Mucosa of descending colon (tissue), 3 donors: ENCODE measurements around the gene FOXD1. TPM values are rescaled to one million over a fixed set of nuclear protein-coding genes. Genes with fewer than 3 reads are reported as not detected.

ENCODE experiments used
- ATAC-seq: fragments of 200-7000 bp; cut with Tn5 transposase; one replicate; pipeline ENCODE4 v1.9.1; 2020; ENCODE audit warnings: mild to moderate bottlenecking, moderate library complexity
- DNase-seq, 3 donors: peaks; one replicate each; pipeline ENCODE4 v3.0.0-alpha.2; 2020
- H3K36me3 ChIP-seq: fragments of 200-600 bp; one replicate; pipeline ENCODE4 v1.8.0; 2021; ENCODE audit warnings: low read depth, mild to moderate bottlenecking
- H3K4me1 ChIP-seq: fragments of 200-600 bp; one replicate; pipeline ENCODE4 v1.8.0; 2021; ENCODE audit warnings: low read depth, mild to moderate bottlenecking
- H3K4me3 ChIP-seq: fragments of 200-600 bp; one replicate; pipeline ENCODE4 v1.8.0; 2021; ENCODE audit warnings: mild to moderate bottlenecking
- H3K9me3 ChIP-seq: fragments of 200-600 bp; one replicate; pipeline ENCODE4 v1.8.0; 2021; ENCODE audit warnings: mild to moderate bottlenecking
- intact Hi-C, 2 donors: fragments of 100-400 bp; cut with DNase I in 1 of 2; cut with micrococcal nuclease in 1 of 2; formaldehyde crosslinking; loops; one replicate each; pipeline versions ENCODE4 v1.11.0 to v1.11.1; 2022; cut with DNase I, micrococcal nuclease
- total RNA-seq, 3 donors: library from RNA; stranded (reverse); fragmentation: NEBNext Ultra II Directional in 2 of 3; extraction: Animal tissue kit (Norgen Biotek cat#: 25700) in 2 of 3; gene quantifications; one replicate each; pipeline versions ENCODE4 v1.2.1 to v1.2.4, GENCODE V29; 2021 to 2023
- TF ChIP-seq, protein P1 (sequence below): fragments of 200-600 bp; IDR thresholded peaks from one replicate; pipeline ENCODE4 v1.8.0; 2022; ENCODE audit warnings: antibody characterized with exemption, mild to moderate bottlenecking
- donor health status: DM: no; HTN: no; CAD: no; lungs with moderate emphysema.
- donor health status: DM: no; HTN: no; CAD: no.
- donor health status: DM: no; HTN: yes; CAD: no.

FOXD1 gene
- total RNA-seq, 3 donors from 2014 or later, result 0.16 TPM; not detected in 2

DNA sequence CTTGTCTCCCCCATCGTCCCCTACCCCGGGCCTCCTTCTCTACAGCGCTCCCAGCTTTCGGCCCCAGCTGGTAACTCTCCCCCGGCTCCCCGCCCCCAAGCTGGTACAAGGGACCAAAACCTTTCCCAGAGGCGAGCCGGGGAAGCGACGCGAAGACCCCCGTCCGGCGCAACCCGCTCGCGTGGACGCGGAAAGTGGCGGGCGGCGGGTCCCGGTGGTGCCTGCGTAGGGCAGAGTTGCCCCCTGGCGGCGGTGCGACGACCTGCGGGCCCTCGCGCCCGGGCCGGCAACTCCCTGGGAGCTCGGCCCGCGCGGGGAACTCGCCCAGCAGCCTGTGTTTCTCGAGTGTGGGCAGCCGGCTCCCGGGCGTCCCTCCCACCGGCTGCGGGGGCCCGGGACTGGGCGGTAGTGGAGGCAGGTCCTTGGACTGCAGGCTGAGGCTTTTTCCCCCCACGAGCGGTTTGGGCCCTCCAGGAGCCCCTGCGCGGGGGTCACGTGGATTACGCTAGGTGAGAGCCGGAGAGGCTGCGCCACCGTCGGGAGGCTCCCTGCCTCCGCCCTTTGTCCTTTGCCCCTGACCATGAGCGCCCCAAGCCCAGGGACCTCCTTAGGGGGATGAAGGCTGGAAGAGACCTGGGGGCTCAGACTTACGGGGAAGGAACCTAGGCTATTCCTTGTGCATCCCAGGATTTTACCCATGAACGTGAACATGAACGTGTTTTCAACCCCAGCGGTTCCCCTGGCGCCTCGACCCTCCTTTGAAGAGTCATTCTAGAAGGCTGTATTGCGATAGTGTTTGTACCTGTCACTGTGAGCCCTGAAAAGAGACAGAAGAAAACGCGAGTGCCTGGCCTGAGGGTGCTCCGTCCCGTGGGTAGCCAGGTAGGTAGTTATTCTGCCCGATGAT lies 2.9 kb upstream of the FOXD1 start:
- Histone ChIP-seq H3K9me3 (no peaks in the 10 kb centered on the region), H3K36me3 (no peaks in the 10 kb centered on the region), H3K4me3 (no peak overlapping the region), H3K4me1 (peaks cover 9% of the 10 kb centered on the region)
- peak; percentile 62 to 81 (median 77) for DNase-seq
- peak; percentile 79 for ATAC-seq
- intact Hi-C loops, result loop anchor here (5.0 to 10.0 kb wide), 3 partner anchors 157 to 234 kb away; no protein-coding TSS in a partner anchor
- TF ChIP-seq, protein P1, sequence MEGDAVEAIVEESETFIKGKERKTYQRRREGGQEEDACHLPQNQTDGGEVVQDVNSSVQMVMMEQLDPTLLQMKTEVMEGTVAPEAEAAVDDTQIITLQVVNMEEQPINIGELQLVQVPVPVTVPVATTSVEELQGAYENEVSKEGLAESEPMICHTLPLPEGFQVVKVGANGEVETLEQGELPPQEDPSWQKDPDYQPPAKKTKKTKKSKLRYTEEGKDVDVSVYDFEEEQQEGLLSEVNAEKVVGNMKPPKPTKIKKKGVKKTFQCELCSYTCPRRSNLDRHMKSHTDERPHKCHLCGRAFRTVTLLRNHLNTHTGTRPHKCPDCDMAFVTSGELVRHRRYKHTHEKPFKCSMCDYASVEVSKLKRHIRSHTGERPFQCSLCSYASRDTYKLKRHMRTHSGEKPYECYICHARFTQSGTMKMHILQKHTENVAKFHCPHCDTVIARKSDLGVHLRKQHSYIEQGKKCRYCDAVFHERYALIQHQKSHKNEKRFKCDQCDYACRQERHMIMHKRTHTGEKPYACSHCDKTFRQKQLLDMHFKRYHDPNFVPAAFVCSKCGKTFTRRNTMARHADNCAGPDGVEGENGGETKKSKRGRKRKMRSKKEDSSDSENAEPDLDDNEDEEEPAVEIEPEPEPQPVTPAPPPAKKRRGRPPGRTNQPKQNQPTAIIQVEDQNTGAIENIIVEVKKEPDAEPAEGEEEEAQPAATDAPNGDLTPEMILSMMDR, result peak; percentile 85

DNA sequence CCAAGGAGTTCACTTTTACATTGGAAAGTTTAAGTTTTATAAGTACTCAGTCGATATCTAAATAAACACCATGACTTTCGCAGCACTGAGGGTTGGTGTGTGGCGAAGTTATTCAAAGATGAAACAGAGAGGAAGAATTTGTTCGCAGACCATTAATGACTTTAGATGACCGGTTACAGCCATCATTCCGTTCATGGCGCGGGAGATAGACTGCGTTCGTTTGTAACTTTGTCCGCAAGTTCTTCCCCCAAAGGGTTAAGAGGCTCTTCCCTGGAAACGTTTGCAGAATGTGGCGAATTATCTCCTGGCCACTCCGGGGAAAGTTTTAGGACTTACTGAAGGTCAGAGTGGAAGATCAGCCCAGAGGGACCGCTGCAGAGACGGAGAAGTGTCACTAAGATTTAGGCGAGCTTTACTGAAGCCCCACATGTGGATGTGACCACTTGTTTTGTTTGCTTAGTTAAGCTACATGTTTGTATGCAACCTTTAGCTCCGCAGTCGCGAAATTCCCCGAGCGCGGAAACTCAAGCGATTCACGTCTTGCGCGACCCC lies 2.2 kb upstream of the FOXD1 start:
- ATAC-seq (no peak), DNase-seq (no peak)
- TF ChIP-seq, protein P1, result no peak
- Histone ChIP-seq H3K4me1 (peaks cover 9% of the 10 kb centered on the region), H3K4me3 (no peak overlapping the region), H3K9me3 (no peaks in the 10 kb centered on the region), H3K36me3 (no peaks in the 10 kb centered on the region)
- intact Hi-C loops, result loop anchor here (5.0 to 10.0 kb wide), 3 partner anchors 156 to 233 kb away; no protein-coding TSS in a partner anchor

GRCh38 chr5:73450137-73450536 lies 1.6 kb upstream of the FOXD1 start:
- TF ChIP-seq, protein P1, result no peak
- intact Hi-C loops, result loop anchor here (5.0 to 10.0 kb wide), 3 partner anchors 155 to 233 kb away; no protein-coding TSS in a partner anchor
- DNase-seq (no peak), ATAC-seq (no peak)
- H3K36me3 ChIP-seq, result no peaks in the 10 kb centered on the region
- no peaks in the 10 kb centered on the region for H3K9me3 ChIP-seq
- H3K4me1 ChIP-seq, result peaks cover 9% of the 10 kb centered on the region
- H3K4me3 ChIP-seq, result no peak overlapping the region

- peak; percentile 29 to 59 (median 55) for DNase-seq
- TF ChIP-seq, protein P1, result no peak
- intact Hi-C loops, result no loop called here
- Histone ChIP-seq H3K36me3 (no peaks in the 10 kb centered on the region), H3K4me1 (peaks cover 9% of the 10 kb centered on the region), H3K4me3 (no peak overlapping the region), H3K9me3 (no peaks in the 10 kb centered on the region)
- peak; percentile 18 for ATAC-seq
These were observed 781 bp downstream of the FOXD1 start for GRCh38 chr5:73447530-73448462.
